Measurements from ENCODE around the gene PRSS56.

- TF ChIP-seq, protein P1, sequence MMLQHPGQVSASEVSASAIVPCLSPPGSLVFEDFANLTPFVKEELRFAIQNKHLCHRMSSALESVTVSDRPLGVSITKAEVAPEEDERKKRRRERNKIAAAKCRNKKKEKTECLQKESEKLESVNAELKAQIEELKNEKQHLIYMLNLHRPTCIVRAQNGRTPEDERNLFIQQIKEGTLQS (CRISPR knock-in tag; IDR thresholded peaks at IDR 0.05): no peak
- TF ChIP-seq RBM39 (IDR thresholded peaks at IDR 0.05; ENCODE audit: low read depth, low read length, poor library complexity, severe bottlenecking) (no peak), POLR2A (IDR thresholded peaks at IDR 0.05; ENCODE audit: insufficient read depth in 1 of 2, low read depth in 2 of 2, low read length in 2 of 2) (no peak), MEIS2 (CRISPR knock-in tag; IDR thresholded peaks at IDR 0.05) (no peak), ETS1 (CRISPR knock-in tag; IDR thresholded peaks at IDR 0.05) (no peak), ZFX (CRISPR knock-in tag; IDR thresholded peaks at IDR 0.05; ENCODE audit: low read depth) (no peak), ZEB1 (IDR thresholded peaks at IDR 0.05; ENCODE audit: insufficient replicate concordance, low read depth) (no peak)
- TF ChIP-seq, protein P2, sequence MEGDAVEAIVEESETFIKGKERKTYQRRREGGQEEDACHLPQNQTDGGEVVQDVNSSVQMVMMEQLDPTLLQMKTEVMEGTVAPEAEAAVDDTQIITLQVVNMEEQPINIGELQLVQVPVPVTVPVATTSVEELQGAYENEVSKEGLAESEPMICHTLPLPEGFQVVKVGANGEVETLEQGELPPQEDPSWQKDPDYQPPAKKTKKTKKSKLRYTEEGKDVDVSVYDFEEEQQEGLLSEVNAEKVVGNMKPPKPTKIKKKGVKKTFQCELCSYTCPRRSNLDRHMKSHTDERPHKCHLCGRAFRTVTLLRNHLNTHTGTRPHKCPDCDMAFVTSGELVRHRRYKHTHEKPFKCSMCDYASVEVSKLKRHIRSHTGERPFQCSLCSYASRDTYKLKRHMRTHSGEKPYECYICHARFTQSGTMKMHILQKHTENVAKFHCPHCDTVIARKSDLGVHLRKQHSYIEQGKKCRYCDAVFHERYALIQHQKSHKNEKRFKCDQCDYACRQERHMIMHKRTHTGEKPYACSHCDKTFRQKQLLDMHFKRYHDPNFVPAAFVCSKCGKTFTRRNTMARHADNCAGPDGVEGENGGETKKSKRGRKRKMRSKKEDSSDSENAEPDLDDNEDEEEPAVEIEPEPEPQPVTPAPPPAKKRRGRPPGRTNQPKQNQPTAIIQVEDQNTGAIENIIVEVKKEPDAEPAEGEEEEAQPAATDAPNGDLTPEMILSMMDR (CRISPR knock-in tag; IDR thresholded peaks at IDR 0.05): no peak
- TF ChIP-seq, protein P3, sequence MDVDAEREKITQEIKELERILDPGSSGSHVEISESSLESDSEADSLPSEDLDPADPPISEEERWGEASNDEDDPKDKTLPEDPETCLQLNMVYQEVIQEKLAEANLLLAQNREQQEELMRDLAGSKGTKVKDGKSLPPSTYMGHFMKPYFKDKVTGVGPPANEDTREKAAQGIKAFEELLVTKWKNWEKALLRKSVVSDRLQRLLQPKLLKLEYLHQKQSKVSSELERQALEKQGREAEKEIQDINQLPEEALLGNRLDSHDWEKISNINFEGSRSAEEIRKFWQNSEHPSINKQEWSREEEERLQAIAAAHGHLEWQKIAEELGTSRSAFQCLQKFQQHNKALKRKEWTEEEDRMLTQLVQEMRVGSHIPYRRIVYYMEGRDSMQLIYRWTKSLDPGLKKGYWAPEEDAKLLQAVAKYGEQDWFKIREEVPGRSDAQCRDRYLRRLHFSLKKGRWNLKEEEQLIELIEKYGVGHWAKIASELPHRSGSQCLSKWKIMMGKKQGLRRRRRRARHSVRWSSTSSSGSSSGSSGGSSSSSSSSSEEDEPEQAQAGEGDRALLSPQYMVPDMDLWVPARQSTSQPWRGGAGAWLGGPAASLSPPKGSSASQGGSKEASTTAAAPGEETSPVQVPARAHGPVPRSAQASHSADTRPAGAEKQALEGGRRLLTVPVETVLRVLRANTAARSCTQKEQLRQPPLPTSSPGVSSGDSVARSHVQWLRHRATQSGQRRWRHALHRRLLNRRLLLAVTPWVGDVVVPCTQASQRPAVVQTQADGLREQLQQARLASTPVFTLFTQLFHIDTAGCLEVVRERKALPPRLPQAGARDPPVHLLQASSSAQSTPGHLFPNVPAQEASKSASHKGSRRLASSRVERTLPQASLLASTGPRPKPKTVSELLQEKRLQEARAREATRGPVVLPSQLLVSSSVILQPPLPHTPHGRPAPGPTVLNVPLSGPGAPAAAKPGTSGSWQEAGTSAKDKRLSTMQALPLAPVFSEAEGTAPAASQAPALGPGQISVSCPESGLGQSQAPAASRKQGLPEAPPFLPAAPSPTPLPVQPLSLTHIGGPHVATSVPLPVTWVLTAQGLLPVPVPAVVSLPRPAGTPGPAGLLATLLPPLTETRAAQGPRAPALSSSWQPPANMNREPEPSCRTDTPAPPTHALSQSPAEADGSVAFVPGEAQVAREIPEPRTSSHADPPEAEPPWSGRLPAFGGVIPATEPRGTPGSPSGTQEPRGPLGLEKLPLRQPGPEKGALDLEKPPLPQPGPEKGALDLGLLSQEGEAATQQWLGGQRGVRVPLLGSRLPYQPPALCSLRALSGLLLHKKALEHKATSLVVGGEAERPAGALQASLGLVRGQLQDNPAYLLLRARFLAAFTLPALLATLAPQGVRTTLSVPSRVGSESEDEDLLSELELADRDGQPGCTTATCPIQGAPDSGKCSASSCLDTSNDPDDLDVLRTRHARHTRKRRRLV (CRISPR knock-in tag; IDR thresholded peaks at IDR 0.05): no peak
- TF ChIP-seq, protein P4, sequence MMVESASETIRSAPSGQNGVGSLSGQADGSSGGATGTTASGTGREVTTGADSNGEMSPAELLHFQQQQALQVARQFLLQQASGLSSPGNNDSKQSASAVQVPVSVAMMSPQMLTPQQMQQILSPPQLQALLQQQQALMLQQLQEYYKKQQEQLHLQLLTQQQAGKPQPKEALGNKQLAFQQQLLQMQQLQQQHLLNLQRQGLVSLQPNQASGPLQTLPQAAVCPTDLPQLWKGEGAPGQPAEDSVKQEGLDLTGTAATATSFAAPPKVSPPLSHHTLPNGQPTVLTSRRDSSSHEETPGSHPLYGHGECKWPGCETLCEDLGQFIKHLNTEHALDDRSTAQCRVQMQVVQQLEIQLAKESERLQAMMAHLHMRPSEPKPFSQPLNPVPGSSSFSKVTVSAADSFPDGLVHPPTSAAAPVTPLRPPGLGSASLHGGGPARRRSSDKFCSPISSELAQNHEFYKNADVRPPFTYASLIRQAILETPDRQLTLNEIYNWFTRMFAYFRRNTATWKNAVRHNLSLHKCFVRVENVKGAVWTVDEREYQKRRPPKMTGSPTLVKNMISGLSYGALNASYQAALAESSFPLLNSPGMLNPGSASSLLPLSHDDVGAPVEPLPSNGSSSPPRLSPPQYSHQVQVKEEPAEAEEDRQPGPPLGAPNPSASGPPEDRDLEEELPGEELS (CRISPR knock-in tag; IDR thresholded peaks at IDR 0.05): no peak
- TF ChIP-seq, protein P5, sequence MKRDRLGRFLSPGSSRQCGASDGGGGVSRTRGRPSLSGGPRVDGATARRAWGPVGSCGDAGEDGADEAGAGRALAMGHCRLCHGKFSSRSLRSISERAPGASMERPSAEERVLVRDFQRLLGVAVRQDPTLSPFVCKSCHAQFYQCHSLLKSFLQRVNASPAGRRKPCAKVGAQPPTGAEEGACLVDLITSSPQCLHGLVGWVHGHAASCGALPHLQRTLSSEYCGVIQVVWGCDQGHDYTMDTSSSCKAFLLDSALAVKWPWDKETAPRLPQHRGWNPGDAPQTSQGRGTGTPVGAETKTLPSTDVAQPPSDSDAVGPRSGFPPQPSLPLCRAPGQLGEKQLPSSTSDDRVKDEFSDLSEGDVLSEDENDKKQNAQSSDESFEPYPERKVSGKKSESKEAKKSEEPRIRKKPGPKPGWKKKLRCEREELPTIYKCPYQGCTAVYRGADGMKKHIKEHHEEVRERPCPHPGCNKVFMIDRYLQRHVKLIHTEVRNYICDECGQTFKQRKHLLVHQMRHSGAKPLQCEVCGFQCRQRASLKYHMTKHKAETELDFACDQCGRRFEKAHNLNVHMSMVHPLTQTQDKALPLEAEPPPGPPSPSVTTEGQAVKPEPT (CRISPR knock-in tag; IDR thresholded peaks at IDR 0.05; ENCODE audit: low read depth): no peak
Observed at GRCh38 chr2:232516551-232516950, 3.6 kb upstream of the PRSS56 start.

Measured in HepG2 (cell line).